HCT116 (cell line): Measurements from ENCODE around the gene AXL. TPM values are rescaled to one million over a fixed set of nuclear protein-coding genes. Genes with fewer than 3 reads are reported as not detected.

Source experiments
- ATAC-seq: fragments of 200-7000 bp; cut with Tn5 transposase; 2 replicates; pipeline ENCODE4 v1.9.1; 2020; ENCODE audit warnings: mild to moderate bottlenecking, moderate library complexity
- BruUV-seq: library from RNA; stranded (reverse); fragments of 400-500 nt; replicated peaks from 2 replicates; lab custom pipeline; 2021; lab: Mats Ljungman, UMichigan
- CTCF ChIA-PET: fragments of 300-600 bp; sonication (Branson Sonifier 250); formaldehyde crosslinking; loops from one replicate; lab custom pipeline; 2021; ENCODE audit warnings: antibody characterized with exemption; lab: Charles Lee
- POLR2A ChIA-PET: fragments of 300-600, 350-600 bp; sonication (Branson Sonifier 250); formaldehyde crosslinking; loops from one replicate; lab custom pipeline; 2021; ENCODE audit warnings: antibody characterized with exemption; lab: Charles Lee
- RAD21 ChIA-PET, 2 experiments: fragments of 300-600 bp; sonication (Branson Sonifier 250); formaldehyde crosslinking; loops; one replicate each; lab custom pipeline; 2023; ENCODE audit warnings: low total read pairs in 2 of 2; ENCODE audit not compliant: uncharacterized antibody in 2 of 2, unreplicated experiment in 2 of 2, low non-redundant PET in 1 of 2; lab: Charles Lee
- DNase-seq: peaks from one replicate; pipeline ENCODE4 v3.0.0-alpha.2; 2010; ENCODE audit warnings: low read depth, low spot score
- H2AFZ ChIP-seq: fragments of 200-600 bp; shearing (Covaris generic), sonication (generic); 2 replicates; pipeline ENCODE4 v1.6.1; 2017; ENCODE audit warnings: low read depth, mixed run types, mixed read lengths, antibody characterized with exemption, low read length; ENCODE audit not compliant: poor library complexity, severe bottlenecking
- H3K27ac ChIP-seq: 2 replicates; pipeline ENCODE4 v1.5.1; 2012; ENCODE audit warnings: low read depth, low read length
- H3K27me3 ChIP-seq: fragments of 200-600 bp; sonication (generic); 2 replicates; pipeline ENCODE4 v1.6.1; 2016; ENCODE audit warnings: mixed run types, low read length, mixed read lengths; ENCODE audit not compliant: insufficient read depth
- H3K36me3 ChIP-seq, 2 experiments: fragments of 200-500 bp in 1 of 2; fragments of 200-600 bp in 1 of 2; sonication (Bioruptor generic) in 1 of 2; sonication (generic) in 1 of 2; 2 replicates each; pipeline versions ENCODE4 v1.5.1 to v1.6.1; 2014 to 2016; ENCODE audit warnings: low read length in 2 of 2, inconsistent platforms in 1 of 2, mixed read lengths in 1 of 2, mixed run types in 1 of 2; ENCODE audit not compliant: insufficient read depth in 2 of 2, control insufficient read depth in 1 of 2
- H3K4me1 ChIP-seq, 2 experiments: fragments of 200-600 bp in 1 of 2; sonication (generic) in 1 of 2; 2 replicates each; pipeline versions ENCODE4 v1.5.1 to v1.6.1; 2012 to 2017; ENCODE audit warnings: low read length in 2 of 2, inconsistent platforms in 1 of 2, mild to moderate bottlenecking in 1 of 2, mixed read lengths in 1 of 2, mixed run types in 1 of 2, moderate library complexity in 1 of 2; ENCODE audit not compliant: insufficient read depth in 2 of 2, control insufficient read depth in 1 of 2
- H3K4me2 ChIP-seq: fragments of 200-600 bp; sonication (generic); 2 replicates; pipeline ENCODE4 v1.6.1; 2017; ENCODE audit warnings: mixed run types, low read length, mixed read lengths
- H3K4me3 ChIP-seq, 2 experiments: fragments of 200-600 bp in 1 of 2; sonication (generic) in 1 of 2; replicated peaks in 1 of 2; 2 replicates each; pipeline ENCODE4 v1.5.1; 2011 to 2016; ENCODE audit warnings: low read length in 2 of 2, control low read depth in 1 of 2, low read depth in 1 of 2, mild to moderate bottlenecking in 1 of 2, mixed read lengths in 1 of 2, mixed run types in 1 of 2
- H3K79me2 ChIP-seq: fragments of 200-600 bp; sonication (generic); 2 replicates; pipeline ENCODE4 v1.6.1; 2017; ENCODE audit warnings: mild to moderate bottlenecking, mixed run types, low read length, moderate library complexity, mixed read lengths; ENCODE audit not compliant: insufficient read depth
- H3K9ac ChIP-seq: fragments of 200-600 bp; sonication (generic); 2 replicates; pipeline ENCODE4 v1.6.1; 2016; ENCODE audit warnings: low read length, mixed read lengths
- H3K9me2 ChIP-seq: fragments of 200-600 bp; sonication (generic), shearing (Covaris generic); 2 replicates; pipeline ENCODE4 v1.6.1; 2017; ENCODE audit warnings: mixed run types, mild to moderate bottlenecking, moderate library complexity; ENCODE audit not compliant: insufficient read depth
- H3K9me3 ChIP-seq, 2 experiments: fragments of 200-500 bp in 1 of 2; fragments of 200-600 bp in 1 of 2; sonication (Bioruptor generic) in 1 of 2; sonication (generic) in 1 of 2; 2 replicates each; pipeline ENCODE4 v1.6.1; 2014 to 2017; ENCODE audit warnings: low read length in 2 of 2, mixed read lengths in 2 of 2, inconsistent platforms in 1 of 2, low read depth in 1 of 2, mild to moderate bottlenecking in 1 of 2, mixed run types in 1 of 2, moderate library complexity in 1 of 2; ENCODE audit not compliant: control insufficient read depth in 1 of 2, insufficient read depth in 1 of 2
- H4K20me1 ChIP-seq: fragments of 200-600 bp; sonication (generic), shearing (Covaris generic); 2 replicates; pipeline ENCODE4 v1.6.1; 2017; ENCODE audit warnings: mixed run types, mild to moderate bottlenecking, moderate library complexity; ENCODE audit not compliant: insufficient read depth
- CTCF ChIP-seq, 3 experiments: fragments of 200-600 bp in 1 of 3; sonication (generic) in 1 of 3; IDR thresholded peaks in 2 of 3; conservative IDR thresholded peaks in 1 of 3; 2 replicates each; pipeline ENCODE4 v1.5.1; 2012 to 2017; ENCODE audit warnings: low read depth in 2 of 3, low read length in 2 of 3, antibody characterized with exemption in 1 of 3, borderline replicate concordance in 1 of 3, control low read depth in 1 of 3, mild to moderate bottlenecking in 1 of 3, mixed read lengths in 1 of 3, mixed run types in 1 of 3, moderate library complexity in 1 of 3; ENCODE audit not compliant: insufficient read depth in 1 of 3
- EGR1 ChIP-seq: IDR thresholded peaks from 2 replicates; pipeline ENCODE4 v1.6.1; 2012; ENCODE audit warnings: low read depth
- ELF1 ChIP-seq: IDR thresholded peaks from 2 replicates; pipeline ENCODE4 v1.6.1; 2012; ENCODE audit warnings: low read depth, borderline replicate concordance
- EZH2 ChIP-seq: fragments of 200-600 bp; sonication (generic); IDR thresholded peaks from 2 replicates; pipeline ENCODE4 v1.6.1; 2017; ENCODE audit warnings: antibody characterized with exemption, mixed run types
- FOSL1 ChIP-seq: IDR thresholded peaks from 2 replicates; pipeline ENCODE4 v1.6.1; 2012; ENCODE audit warnings: low read depth
- JUND ChIP-seq: IDR thresholded peaks from 2 replicates; pipeline ENCODE4 v1.6.1; 2012
- POLR2A ChIP-seq: IDR thresholded peaks from 2 replicates; pipeline ENCODE4 v1.7.0; 2011; ENCODE audit warnings: borderline replicate concordance; ENCODE audit not compliant: insufficient read depth, insufficient read length; ENCODE audit errors: extremely low read depth
- POLR2AphosphoS5 ChIP-seq: IDR thresholded peaks from 2 replicates; pipeline ENCODE4 v1.6.1; 2011; ENCODE audit warnings: mild to moderate bottlenecking, low read depth, low read length, moderate library complexity
- SIN3A ChIP-seq: IDR thresholded peaks from 2 replicates; pipeline ENCODE4 v1.6.1; 2012; ENCODE audit warnings: low read depth
- SP1 ChIP-seq: IDR thresholded peaks from 2 replicates; pipeline ENCODE4 v1.6.1; 2012; ENCODE audit warnings: low read depth
- SRF ChIP-seq: IDR thresholded peaks from 2 replicates; pipeline ENCODE4 v1.6.1; 2012; ENCODE audit warnings: low read depth
- TCF7L2 ChIP-seq: IDR thresholded peaks from 2 replicates; pipeline ENCODE4 v1.7.0; 2011; ENCODE audit warnings: borderline replicate concordance, inconsistent platforms; ENCODE audit not compliant: insufficient read depth, insufficient read length; ENCODE audit errors: extremely low read depth
- YY1 ChIP-seq: IDR thresholded peaks from 2 replicates; pipeline ENCODE4 v1.6.1; 2011; ENCODE audit warnings: low read length, low read depth, moderate library complexity, mild to moderate bottlenecking; ENCODE audit not compliant: insufficient replicate concordance; ENCODE audit errors: extremely low read depth
- ZBTB33 ChIP-seq: IDR thresholded peaks from 2 replicates; pipeline ENCODE4 v1.6.1; 2011; ENCODE audit warnings: mild to moderate bottlenecking, low read length, moderate library complexity; ENCODE audit not compliant: insufficient replicate concordance; ENCODE audit errors: extremely low read depth
- ZFX ChIP-seq: fragments of 450-650 bp; IDR thresholded peaks from 2 replicates; pipeline ENCODE4 v1.6.1; 2017
- ZNF274 ChIP-seq: fragments of 200-500 bp; sonication (Bioruptor generic); IDR thresholded peaks from 2 replicates; pipeline ENCODE4 v1.6.1; 2014; ENCODE audit warnings: mild to moderate bottlenecking, low read depth, low read length, inconsistent platforms
- intact Hi-C: fragments of 100-400 bp; cut with micrococcal nuclease; formaldehyde crosslinking; loops from 2 replicates; pipeline ENCODE4 v1.10.0; 2022
- total RNA-seq: library from RNA; stranded (reverse); gene quantifications from one replicate; pipeline ENCODE4 v1.2.1, GENCODE V29; 2021; ENCODE audit not compliant: unreplicated experiment
- TF ChIP-seq, protein P1 (sequence below): IDR thresholded peaks from 2 replicates; pipeline ENCODE4 v1.6.1; 2012
- TF ChIP-seq, protein P2 (sequence below): IDR thresholded peaks from 2 replicates; pipeline ENCODE4 v1.6.1; 2012; ENCODE audit warnings: low read depth
- TF ChIP-seq, protein P3 (sequence below): IDR thresholded peaks from 2 replicates; pipeline ENCODE4 v1.6.1; 2012

AXL gene
- total RNA-seq, 1 experiment from 2014 or later = 47.4 TPM

- Histone ChIP-seq H3K9me2 (no peaks in the 10 kb centered on the region), H3K9me3 (no peaks in the 10 kb centered on the region), H3K27ac (no peak overlapping the region), H3K4me2 (no peak overlapping the region), H3K36me3 (peaks cover 87 to 95% of the 10 kb centered on the region in 2 experiments)
- no TSS peak for BruUV-seq
- intact Hi-C loops = no loop called here
- TF ChIP-seq SIN3A (no peak), TCF7L2 (no peak), SP1 (no peak), JUND (no peak), ELF1 (no peak), EZH2 (no peak), SRF (no peak), CTCF (IDR thresholded peaks at IDR 0.05 in 2 of 3, conservative IDR thresholded peaks at IDR 0.05 in 1 of 3; ENCODE audit: borderline replicate concordance in 1 of 3, insufficient read depth in 1 of 3, low read depth in 2 of 3, low read length in 2 of 3) (no peak), ZBTB33 (no peak), YY1 (no peak), FOSL1 (no peak), POLR2A (no peak), ZNF274 (no peak), POLR2AphosphoS5 (no peak), EGR1 (no peak), ZFX (no peak)
- TF ChIP-seq, protein P1, sequence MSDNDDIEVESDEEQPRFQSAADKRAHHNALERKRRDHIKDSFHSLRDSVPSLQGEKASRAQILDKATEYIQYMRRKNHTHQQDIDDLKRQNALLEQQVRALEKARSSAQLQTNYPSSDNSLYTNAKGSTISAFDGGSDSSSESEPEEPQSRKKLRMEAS = no peak
- TF ChIP-seq, protein P2, sequence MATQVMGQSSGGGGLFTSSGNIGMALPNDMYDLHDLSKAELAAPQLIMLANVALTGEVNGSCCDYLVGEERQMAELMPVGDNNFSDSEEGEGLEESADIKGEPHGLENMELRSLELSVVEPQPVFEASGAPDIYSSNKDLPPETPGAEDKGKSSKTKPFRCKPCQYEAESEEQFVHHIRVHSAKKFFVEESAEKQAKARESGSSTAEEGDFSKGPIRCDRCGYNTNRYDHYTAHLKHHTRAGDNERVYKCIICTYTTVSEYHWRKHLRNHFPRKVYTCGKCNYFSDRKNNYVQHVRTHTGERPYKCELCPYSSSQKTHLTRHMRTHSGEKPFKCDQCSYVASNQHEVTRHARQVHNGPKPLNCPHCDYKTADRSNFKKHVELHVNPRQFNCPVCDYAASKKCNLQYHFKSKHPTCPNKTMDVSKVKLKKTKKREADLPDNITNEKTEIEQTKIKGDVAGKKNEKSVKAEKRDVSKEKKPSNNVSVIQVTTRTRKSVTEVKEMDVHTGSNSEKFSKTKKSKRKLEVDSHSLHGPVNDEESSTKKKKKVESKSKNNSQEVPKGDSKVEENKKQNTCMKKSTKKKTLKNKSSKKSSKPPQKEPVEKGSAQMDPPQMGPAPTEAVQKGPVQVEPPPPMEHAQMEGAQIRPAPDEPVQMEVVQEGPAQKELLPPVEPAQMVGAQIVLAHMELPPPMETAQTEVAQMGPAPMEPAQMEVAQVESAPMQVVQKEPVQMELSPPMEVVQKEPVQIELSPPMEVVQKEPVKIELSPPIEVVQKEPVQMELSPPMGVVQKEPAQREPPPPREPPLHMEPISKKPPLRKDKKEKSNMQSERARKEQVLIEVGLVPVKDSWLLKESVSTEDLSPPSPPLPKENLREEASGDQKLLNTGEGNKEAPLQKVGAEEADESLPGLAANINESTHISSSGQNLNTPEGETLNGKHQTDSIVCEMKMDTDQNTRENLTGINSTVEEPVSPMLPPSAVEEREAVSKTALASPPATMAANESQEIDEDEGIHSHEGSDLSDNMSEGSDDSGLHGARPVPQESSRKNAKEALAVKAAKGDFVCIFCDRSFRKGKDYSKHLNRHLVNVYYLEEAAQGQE = no peak
- TF ChIP-seq, protein P3, sequence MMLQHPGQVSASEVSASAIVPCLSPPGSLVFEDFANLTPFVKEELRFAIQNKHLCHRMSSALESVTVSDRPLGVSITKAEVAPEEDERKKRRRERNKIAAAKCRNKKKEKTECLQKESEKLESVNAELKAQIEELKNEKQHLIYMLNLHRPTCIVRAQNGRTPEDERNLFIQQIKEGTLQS = no peak
- TF ChIP-seq, all 23 proteins: peak for 0
- H2AFZ ChIP-seq = no peak overlapping the region
- no peak for ATAC-seq
- DNase-seq = no peak
- POLR2A ChIA-PET = no interaction called here
- RAD21 ChIA-PET = no interaction called here
- no peak overlapping the region for H3K4me3 ChIP-seq
- H3K27me3 ChIP-seq = no peaks in the 10 kb centered on the region
- H3K9ac ChIP-seq = no peak overlapping the region
- CTCF ChIA-PET = no interaction called here
- no peaks in the 10 kb centered on the region for H4K20me1 ChIP-seq
- peaks cover 62% of the 10 kb centered on the region; the same call in 1 of the 2 replicates for H3K79me2 ChIP-seq
- no peaks in the 10 kb centered on the region for H3K4me1 ChIP-seq
These were observed 57.2 kb downstream of the AXL start for GRCh38 chr19:41276231-41276630.
